Measurements from ENCODE around the gene SLC30A2. TPM values are rescaled to one million over a fixed set of nuclear protein-coding genes. Genes with fewer than 3 reads are reported as not detected.

The SLC30A2 gene
- total RNA-seq, 1 donor from 2014 or later = not detected

DNA sequence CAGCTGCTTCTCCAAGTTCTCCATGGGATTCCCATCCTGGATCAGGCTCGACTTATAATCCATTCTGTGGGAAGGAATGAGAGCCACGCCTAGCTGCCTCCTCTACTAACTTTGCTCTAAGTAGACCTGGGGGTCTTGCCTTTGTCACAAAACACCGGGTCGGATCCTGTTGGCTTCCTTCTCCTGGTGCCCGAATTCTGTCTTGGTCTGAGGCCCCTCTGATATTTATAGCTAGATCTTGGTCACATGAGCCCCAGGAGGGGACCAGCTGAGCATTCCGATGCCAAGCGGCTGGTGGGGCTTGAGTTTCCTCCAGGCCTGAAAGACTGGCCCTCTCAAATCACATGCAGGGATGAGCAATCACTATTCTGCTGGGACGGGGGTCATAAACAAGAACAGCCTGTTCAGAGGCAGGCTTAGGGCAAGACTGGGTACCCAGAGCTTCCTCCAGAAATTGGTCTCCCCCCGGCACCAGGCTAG is 21.6 kb upstream of the SLC30A2 start, which contains the start of gene TRIM63:
Gene TRIM63, minus strand, starts transcription at position 199 of the 480 bp plus-strand sequence. Its CDS starts 136 bp downstream, at position 63.
- Histone ChIP-seq H3K79me2 (ENCODE audit: insufficient read depth, low read length) (no peaks in the 10 kb centered on the region), H3K4me1 (ENCODE audit: insufficient read depth, low read length) (no peaks in the 10 kb centered on the region), H3K4me3 (ENCODE audit: insufficient read depth, low read depth, low read length) (no peak within 1 kb of the TSS), H3K36me3 (ENCODE audit: insufficient read depth, low read length) (no peaks in the 10 kb centered on the region), H3K9me3 (ENCODE audit: insufficient read depth, low read depth, low read length) (no peaks in the 10 kb centered on the region), H2AFZ (ENCODE audit: low read depth, low read length) (no peak within 1 kb of the TSS), H3K4me2 (ENCODE audit: low read length) (no peak within 1 kb of the TSS), H3K9ac (ENCODE audit: low read length) (no peak within 1 kb of the TSS), H3K27ac (ENCODE audit: low read depth, low read length) (no peak within 1 kb of the TSS), H3K27me3 (ENCODE audit: insufficient read depth, low read length) (peaks cover 34% of the 10 kb centered on the region), H4K20me1 (ENCODE audit: insufficient read depth, low read length) (no peaks in the 10 kb centered on the region)
- Mint-ChIP-seq H3K27me3 (ENCODE audit: low read depth, unreplicated experiment) (peaks cover 48% of the 10 kb centered on the region), H3K4me3 (ENCODE audit: unreplicated experiment) (no peak within 1 kb of the TSS), H3K9me3 (ENCODE audit: unreplicated experiment) (peaks cover 3% of the 10 kb centered on the region), H3K4me1 (ENCODE audit: low read depth, unreplicated experiment) (no peaks in the 10 kb centered on the region), H3K36me3 (ENCODE audit: low read depth, unreplicated experiment) (no peaks in the 10 kb centered on the region), H3K27ac (ENCODE audit: unreplicated experiment) (no peak within 1 kb of the TSS)
- no peak for TF ChIP-seq CTCF (IDR thresholded peaks at IDR 0.05; ENCODE audit: insufficient read depth, low read depth, low read length)
- FAIRE-seq (no peak), DNase-seq (ENCODE audit: low read depth) (no peak)

GRCh38 chr1:26066857-26067256 is 20.9 kb upstream of the SLC30A2 start:
- Histone ChIP-seq H2AFZ (ENCODE audit: low read depth, low read length) (no peak overlapping the region), H3K4me3 (ENCODE audit: insufficient read depth, low read depth, low read length) (no peak overlapping the region), H3K9me3 (ENCODE audit: insufficient read depth, low read depth, low read length) (no peaks in the 10 kb centered on the region), H3K4me1 (ENCODE audit: insufficient read depth, low read length) (no peaks in the 10 kb centered on the region), H3K27ac (ENCODE audit: low read depth, low read length) (no peak overlapping the region), H3K36me3 (ENCODE audit: insufficient read depth, low read length) (no peaks in the 10 kb centered on the region), H4K20me1 (ENCODE audit: insufficient read depth, low read length) (no peaks in the 10 kb centered on the region), H3K79me2 (ENCODE audit: insufficient read depth, low read length) (no peaks in the 10 kb centered on the region), H3K27me3 (ENCODE audit: insufficient read depth, low read length) (peaks cover 29% of the 10 kb centered on the region), H3K9ac (ENCODE audit: low read length) (no peak overlapping the region), H3K4me2 (ENCODE audit: low read length) (no peak overlapping the region)
- peaks cover 41% of the 10 kb centered on the region for H3K27me3 Mint-ChIP-seq (ENCODE audit: low read depth, unreplicated experiment)
- H3K9me3 Mint-ChIP-seq (ENCODE audit: unreplicated experiment) = no peaks in the 10 kb centered on the region
- H3K27ac Mint-ChIP-seq (ENCODE audit: unreplicated experiment) = no peak overlapping the region
- H3K36me3 Mint-ChIP-seq (ENCODE audit: low read depth, unreplicated experiment) = no peaks in the 10 kb centered on the region
- H3K4me1 Mint-ChIP-seq (ENCODE audit: low read depth, unreplicated experiment) = no peaks in the 10 kb centered on the region
- no peak for FAIRE-seq
- no peak overlapping the region for H3K4me3 Mint-ChIP-seq (ENCODE audit: unreplicated experiment)
- no peak for TF ChIP-seq CTCF (IDR thresholded peaks at IDR 0.05; ENCODE audit: insufficient read depth, low read depth, low read length)
- TF ChIP-seq EZH2 (IDR thresholded peaks at IDR 0.05; ENCODE audit: insufficient read depth, low read length) = no peak
- DNase-seq (ENCODE audit: low read depth) = no peak

GRCh38 chr1:26066160-26066559 is 20.2 kb upstream of the SLC30A2 start:
- FAIRE-seq (no peak), DNase-seq (ENCODE audit: low read depth) (no peak)
- TF ChIP-seq EZH2 (IDR thresholded peaks at IDR 0.05; ENCODE audit: insufficient read depth, low read length) (no peak), CTCF (IDR thresholded peaks at IDR 0.05; ENCODE audit: insufficient read depth, low read depth, low read length) (no peak)
- Histone ChIP-seq H2AFZ (ENCODE audit: low read depth, low read length) (no peak overlapping the region), H3K4me3 (ENCODE audit: insufficient read depth, low read depth, low read length) (no peak overlapping the region), H3K4me1 (ENCODE audit: insufficient read depth, low read length) (no peaks in the 10 kb centered on the region), H3K27me3 (ENCODE audit: insufficient read depth, low read length) (peaks cover 33% of the 10 kb centered on the region), H3K79me2 (ENCODE audit: insufficient read depth, low read length) (no peaks in the 10 kb centered on the region), H3K4me2 (ENCODE audit: low read length) (no peak overlapping the region), H3K9ac (ENCODE audit: low read length) (no peak overlapping the region), H3K9me3 (ENCODE audit: insufficient read depth, low read depth, low read length) (no peaks in the 10 kb centered on the region), H4K20me1 (ENCODE audit: insufficient read depth, low read length) (no peaks in the 10 kb centered on the region), H3K36me3 (ENCODE audit: insufficient read depth, low read length) (no peaks in the 10 kb centered on the region), H3K27ac (ENCODE audit: low read depth, low read length) (no peak overlapping the region)
- Mint-ChIP-seq H3K9me3 (ENCODE audit: unreplicated experiment) (no peaks in the 10 kb centered on the region), H3K27ac (ENCODE audit: unreplicated experiment) (no peak overlapping the region), H3K4me1 (ENCODE audit: low read depth, unreplicated experiment) (no peaks in the 10 kb centered on the region), H3K36me3 (ENCODE audit: low read depth, unreplicated experiment) (no peaks in the 10 kb centered on the region), H3K4me3 (ENCODE audit: unreplicated experiment) (no peak overlapping the region), H3K27me3 (ENCODE audit: low read depth, unreplicated experiment) (peaks cover 45% of the 10 kb centered on the region)

All from astrocyte (in vitro differentiated cells and primary cell).